K562 (cell line): ENCODE data around the gene ALDOC. TPM values are rescaled to one million over a fixed set of nuclear protein-coding genes. Genes with fewer than 3 reads are reported as not detected.
A peak's percentile ranks its signal among the peaks of the same experiment; 100 is the strongest.

Source experiments
- KAT8 ChIP-seq: fragments of 450-650 bp; IDR thresholded peaks from 2 replicates; pipeline ENCODE4 v1.6.1; 2016; ENCODE audit warnings: low read depth, mild to moderate bottlenecking
- KDM4B ChIP-seq, 2 experiments: fragments of 450-650 bp in 1 of 2; sonication (generic) in 1 of 2; IDR thresholded peaks; 2 replicates each; pipeline ENCODE4 v1.6.1; 2016 to 2017; ENCODE audit warnings: borderline replicate concordance in 2 of 2, antibody characterized with exemption in 1 of 2, low read depth in 1 of 2, mild to moderate bottlenecking in 1 of 2
- NBN ChIP-seq: fragments of 450-650 bp; IDR thresholded peaks from 2 replicates; pipeline ENCODE4 v1.6.1; 2016; ENCODE audit warnings: low read depth, mild to moderate bottlenecking
- POLR2G ChIP-seq: fragments of 200-400 bp; formaldehyde crosslinking; IDR thresholded peaks from 2 replicates; pipeline ENCODE4 v1.6.1; 2017; ENCODE audit warnings: low read depth, mild to moderate bottlenecking, antibody characterized with exemption, low read length, moderate library complexity
- PRMT5 ChIP-seq: sonication (generic); formaldehyde crosslinking; IDR thresholded peaks from 2 replicates; pipeline ENCODE4 v1.5.0; 2020; ENCODE audit warnings: missing genetic modification reagents
- RBBP5 ChIP-seq: fragments of 200-600 bp; sonication (generic); IDR thresholded peaks from 2 replicates; pipeline ENCODE4 v1.6.1; 2012; ENCODE audit warnings: borderline replicate concordance, mild to moderate bottlenecking, low read length, control low read depth, inconsistent platforms; ENCODE audit not compliant: insufficient read depth, poor library complexity, severe bottlenecking
- SP2 ChIP-seq: IDR thresholded peaks from 2 replicates; pipeline ENCODE4 v1.6.1; 2011; ENCODE audit warnings: mild to moderate bottlenecking, low read depth, low read length, moderate library complexity; ENCODE audit not compliant: poor library complexity, severe bottlenecking; ENCODE audit errors: extremely low read depth
- ZNF24 ChIP-seq: fragments of 450-650 bp; IDR thresholded peaks from 2 replicates; pipeline ENCODE4 v1.6.1; 2016
- ZNF644 ChIP-seq: fragments of 200-800 bp; sonication (Bioruptor generic); IDR thresholded peaks from 2 replicates; pipeline ENCODE4 v1.6.1; 2016; ENCODE audit warnings: low read depth, missing genetic modification characterization, missing compliant biosample characterization
- ZSCAN29 ChIP-seq: fragments of 450-650 bp; IDR thresholded peaks from 2 replicates; pipeline ENCODE4 v1.6.1; 2017
- polyA plus RNA-seq, 8 experiments: library from polyadenylated mRNA; depleted of rRNA in 4 of 8; stranded (reverse) in 5 of 8; unstranded in 3 of 8; fragments of >200 nt; fragmentation: Nextera tagmentation in 2 of 8; fragmentation: Illumina TruSeq in 1 of 8; extraction: Ambion mirVana in 2 of 8; extraction: Trizol in 1 of 8; gene quantifications; 2 replicates each; pipeline versions ENCODE4 v1.2.1 to v1.2.3, GENCODE V29; 2011 to 2014; ENCODE audit warnings: inconsistent platforms in 1 of 8, missing spikeins in 1 of 8
- total RNA-seq, 7 experiments: library from RNA; depleted of rRNA in 6 of 7; stranded (reverse); fragments of >200 nt in 6 of 7; fragmentation: Illumina TruSeq in 2 of 7; extraction: Trizol in 2 of 7; gene quantifications; 2 replicates each; pipeline versions ENCODE4 v1.2.1 to v1.2.3, GENCODE V29; 2011 to 2021; ENCODE audit warnings: low replicate concordance in 1 of 7
- TF ChIP-seq, protein P1 (sequence below): sonication (generic); formaldehyde crosslinking; IDR thresholded peaks from 2 replicates; pipeline ENCODE4 v1.8.1; 2023; ENCODE audit warnings: mild to moderate bottlenecking, missing genetic modification reagents
- TF ChIP-seq, protein P2 (sequence below): fragments of 450-650 bp; IDR thresholded peaks from 2 replicates; pipeline ENCODE4 v1.6.1; 2016
- TF ChIP-seq, protein P3 (sequence below), 2 experiments: IDR thresholded peaks in 1 of 2; conservative IDR thresholded peaks in 1 of 2; 2 replicates each; pipeline ENCODE4 v1.6.1; 2016; ENCODE audit warnings: low read depth in 2 of 2, mild to moderate bottlenecking in 1 of 2, missing compliant biosample characterization in 1 of 2, missing genetic modification characterization in 1 of 2, moderate library complexity in 1 of 2
- TF ChIP-seq, protein P4 (sequence below): fragments of 250-450 bp; sonication (Bioruptor Pico); IDR thresholded peaks from 2 replicates; pipeline ENCODE4 v1.8.0; 2021; ENCODE audit warnings: moderate library complexity, mild to moderate bottlenecking, inconsistent platforms
- TF ChIP-seq, protein P5 (sequence below): fragments of 450-650 bp; formaldehyde crosslinking; IDR thresholded peaks from 2 replicates; pipeline ENCODE4 v1.4.0; 2020; ENCODE audit warnings: mild to moderate bottlenecking, mixed read lengths

ALDOC gene
- total and polyA plus RNA-seq, 9 of the 15 experiments (the other 6 are each of a cell fraction or from before 2014, with no cell fraction given): 43.2 to 263 (median 99.2) TPM

DNA sequence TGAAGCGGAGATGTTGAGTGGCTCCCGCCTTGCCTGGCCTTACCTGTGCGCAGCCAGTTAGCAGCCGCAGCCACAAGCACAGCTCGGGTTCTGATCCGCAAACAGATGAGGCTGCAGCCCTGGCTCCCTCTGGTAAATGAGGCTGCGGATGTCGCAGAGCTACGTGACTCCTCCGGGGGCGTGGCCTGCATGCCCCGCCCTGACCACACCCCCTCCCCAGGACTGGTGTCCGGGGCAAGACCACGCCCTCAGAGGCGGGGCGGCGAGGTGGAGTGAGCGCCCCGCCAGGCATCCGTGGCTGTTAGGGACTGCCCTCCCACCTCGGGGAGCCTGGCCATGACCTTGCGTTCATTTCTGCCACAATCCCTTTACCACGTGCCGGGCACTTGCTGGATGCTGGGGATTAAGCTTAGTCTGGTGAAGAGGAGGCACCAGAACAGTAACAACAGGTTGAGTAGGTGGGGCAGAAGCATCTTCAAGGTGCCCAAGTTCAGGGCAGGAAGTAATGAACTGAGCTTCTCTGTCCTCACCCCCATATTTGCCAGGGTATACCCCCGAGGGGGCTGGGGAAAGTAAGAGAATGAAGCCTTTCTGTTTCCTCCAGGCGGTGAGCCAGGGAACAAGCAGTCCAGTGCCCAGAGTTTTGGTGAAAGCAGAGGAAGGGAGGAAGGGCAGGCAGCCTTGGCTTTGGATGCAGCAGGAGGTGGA lies at the start of gene ALDOC (continued):
- TF ChIP-seq, protein P1, sequence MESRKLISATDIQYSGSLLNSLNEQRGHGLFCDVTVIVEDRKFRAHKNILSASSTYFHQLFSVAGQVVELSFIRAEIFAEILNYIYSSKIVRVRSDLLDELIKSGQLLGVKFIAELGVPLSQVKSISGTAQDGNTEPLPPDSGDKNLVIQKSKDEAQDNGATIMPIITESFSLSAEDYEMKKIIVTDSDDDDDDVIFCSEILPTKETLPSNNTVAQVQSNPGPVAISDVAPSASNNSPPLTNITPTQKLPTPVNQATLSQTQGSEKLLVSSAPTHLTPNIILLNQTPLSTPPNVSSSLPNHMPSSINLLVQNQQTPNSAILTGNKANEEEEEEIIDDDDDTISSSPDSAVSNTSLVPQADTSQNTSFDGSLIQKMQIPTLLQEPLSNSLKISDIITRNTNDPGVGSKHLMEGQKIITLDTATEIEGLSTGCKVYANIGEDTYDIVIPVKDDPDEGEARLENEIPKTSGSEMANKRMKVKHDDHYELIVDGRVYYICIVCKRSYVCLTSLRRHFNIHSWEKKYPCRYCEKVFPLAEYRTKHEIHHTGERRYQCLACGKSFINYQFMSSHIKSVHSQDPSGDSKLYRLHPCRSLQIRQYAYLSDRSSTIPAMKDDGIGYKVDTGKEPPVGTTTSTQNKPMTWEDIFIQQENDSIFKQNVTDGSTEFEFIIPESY: no peak
- TF ChIP-seq, protein P2, sequence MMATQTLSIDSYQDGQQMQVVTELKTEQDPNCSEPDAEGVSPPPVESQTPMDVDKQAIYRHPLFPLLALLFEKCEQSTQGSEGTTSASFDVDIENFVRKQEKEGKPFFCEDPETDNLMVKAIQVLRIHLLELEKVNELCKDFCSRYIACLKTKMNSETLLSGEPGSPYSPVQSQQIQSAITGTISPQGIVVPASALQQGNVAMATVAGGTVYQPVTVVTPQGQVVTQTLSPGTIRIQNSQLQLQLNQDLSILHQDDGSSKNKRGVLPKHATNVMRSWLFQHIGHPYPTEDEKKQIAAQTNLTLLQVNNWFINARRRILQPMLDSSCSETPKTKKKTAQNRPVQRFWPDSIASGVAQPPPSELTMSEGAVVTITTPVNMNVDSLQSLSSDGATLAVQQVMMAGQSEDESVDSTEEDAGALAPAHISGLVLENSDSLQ: peak; percentile 55; the same call in 1 of the 2 replicates
- TF ChIP-seq, protein P3, sequence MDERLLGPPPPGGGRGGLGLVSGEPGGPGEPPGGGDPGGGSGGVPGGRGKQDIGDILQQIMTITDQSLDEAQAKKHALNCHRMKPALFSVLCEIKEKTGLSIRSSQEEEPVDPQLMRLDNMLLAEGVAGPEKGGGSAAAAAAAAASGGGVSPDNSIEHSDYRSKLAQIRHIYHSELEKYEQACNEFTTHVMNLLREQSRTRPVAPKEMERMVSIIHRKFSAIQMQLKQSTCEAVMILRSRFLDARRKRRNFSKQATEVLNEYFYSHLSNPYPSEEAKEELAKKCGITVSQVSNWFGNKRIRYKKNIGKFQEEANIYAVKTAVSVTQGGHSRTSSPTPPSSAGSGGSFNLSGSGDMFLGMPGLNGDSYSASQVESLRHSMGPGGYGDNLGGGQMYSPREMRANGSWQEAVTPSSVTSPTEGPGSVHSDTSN (CRISPR knock-in tag; IDR thresholded peaks at IDR 0.05; ENCODE audit: low read depth): no peak
- TF ChIP-seq, protein P3 (tag; conservative IDR thresholded peaks at IDR 0.05; ENCODE audit: low read depth): no peak
- peak; percentile 91 for TF ChIP-seq POLR2G
- no peak for TF ChIP-seq SP2
- TF ChIP-seq RBBP5: no peak
- no peak for TF ChIP-seq NBN
- TF ChIP-seq ZNF644: no peak
- no peak for TF ChIP-seq KDM4B (IDR thresholded peaks at IDR 0.05; ENCODE audit: borderline replicate concordance in 2 of 2, low read depth in 1 of 2)
- TF ChIP-seq KAT8: no peak
- no peak for TF ChIP-seq ZNF24
- TF ChIP-seq, protein P4, sequence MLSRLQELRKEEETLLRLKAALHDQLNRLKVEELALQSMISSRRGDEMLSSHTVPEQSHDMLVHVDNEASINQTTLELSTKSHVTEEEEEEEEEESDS (CRISPR knock-in tag): no peak
- no peak for TF ChIP-seq ZSCAN29
- no peak for TF ChIP-seq PRMT5
- TF ChIP-seq, protein P5, sequence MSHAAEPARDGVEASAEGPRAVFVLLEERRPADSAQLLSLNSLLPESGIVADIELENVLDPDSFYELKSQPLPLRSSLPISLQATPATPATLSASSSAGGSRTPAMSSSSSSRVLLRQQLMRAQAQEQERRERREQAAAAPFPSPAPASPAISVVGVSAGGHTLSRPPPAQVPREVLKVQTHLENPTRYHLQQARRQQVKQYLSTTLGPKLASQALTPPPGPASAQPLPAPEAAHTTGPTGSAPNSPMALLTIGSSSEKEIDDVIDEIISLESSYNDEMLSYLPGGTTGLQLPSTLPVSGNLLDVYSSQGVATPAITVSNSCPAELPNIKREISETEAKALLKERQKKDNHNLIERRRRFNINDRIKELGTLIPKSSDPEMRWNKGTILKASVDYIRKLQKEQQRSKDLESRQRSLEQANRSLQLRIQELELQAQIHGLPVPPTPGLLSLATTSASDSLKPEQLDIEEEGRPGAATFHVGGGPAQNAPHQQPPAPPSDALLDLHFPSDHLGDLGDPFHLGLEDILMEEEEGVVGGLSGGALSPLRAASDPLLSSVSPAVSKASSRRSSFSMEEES: no peak
